ENCODE measurements around the gene FEM1B. TPM values are rescaled to one million over a fixed set of nuclear protein-coding genes. Genes with fewer than 3 reads are reported as not detected.
"Not testable (repeated sequence)": the region's sequence is repeated elsewhere in the genome, so short reads cannot be mapped to it uniquely, and the experiment has no call there.

FEM1B gene
- total RNA-seq, 2 experiments from 2014 or later, result 45.1 to 50.7 TPM

GRCh38 chr15:68234520-68234919, 43.0 kb upstream of the FEM1B start:
- H3K9me3 Mint-ChIP-seq (ENCODE audit: insufficient read depth); H3K4me3 Mint-ChIP-seq; ATAC-seq; H3K36me3 Mint-ChIP-seq (ENCODE audit: low read depth); DNase-seq; CTCF ChIA-PET; H3K27ac Mint-ChIP-seq; H3K27me3 Mint-ChIP-seq (ENCODE audit: low read depth); POLR2A ChIA-PET: not testable (repeated sequence)
- peaks cover 11% of the 10 kb centered on the region for H3K4me1 Mint-ChIP-seq (ENCODE audit: low read depth)

GRCh38 chr15:68235022-68235421, 42.5 kb upstream of the FEM1B start:
- Mint-ChIP-seq H3K27ac (no peak overlapping the region), H3K4me3 (no peak overlapping the region)
- CTCF ChIA-PET, result interaction anchor here (1.7 kb wide), 1 partner anchor 18 kb away, joined by 8 read pairs; no protein-coding TSS in a partner anchor

GRCh38 chr15:68239025-68239424, 38.5 kb upstream of the FEM1B start:
- Mint-ChIP-seq H3K27me3 (ENCODE audit: low read depth) (peaks cover 4% of the 10 kb centered on the region), H3K4me3 (no peak overlapping the region), H3K27ac (no peak overlapping the region), H3K4me1 (ENCODE audit: low read depth) (no peaks in the 10 kb centered on the region), H3K36me3 (ENCODE audit: low read depth) (no peaks in the 10 kb centered on the region), H3K9me3 (ENCODE audit: insufficient read depth) (peaks cover 5% of the 10 kb centered on the region)
- ATAC-seq (no peak), DNase-seq (no peak)
- ChIA-PET CTCF (interaction anchor here (1.7 kb wide), 1 partner anchor 14 kb away, joined by 5 read pairs; no protein-coding TSS in a partner anchor), POLR2A (no interaction called here)

More at GRCh38 chr15:68235022-68235421, 42.5 kb upstream of the FEM1B start:
- H3K9me3 Mint-ChIP-seq (ENCODE audit: insufficient read depth), result no peaks in the 10 kb centered on the region
- peaks cover 2% of the 10 kb centered on the region for H3K27me3 Mint-ChIP-seq (ENCODE audit: low read depth)
- H3K36me3 Mint-ChIP-seq (ENCODE audit: low read depth), result no peaks in the 10 kb centered on the region
- no peak for ATAC-seq
- DNase-seq, result no peak
- POLR2A ChIA-PET, result no interaction called here
- H3K4me1 Mint-ChIP-seq (ENCODE audit: low read depth), result peaks cover 8% of the 10 kb centered on the region

- H3K27ac Mint-ChIP-seq, result no peak overlapping the region
- no peak overlapping the region for H3K4me3 Mint-ChIP-seq
- peaks cover 3% of the 10 kb centered on the region for H3K36me3 Mint-ChIP-seq (ENCODE audit: low read depth)
- CTCF ChIA-PET, result no interaction called here
- H3K9me3 Mint-ChIP-seq (ENCODE audit: insufficient read depth), result peaks cover 14% of the 10 kb centered on the region
- no peaks in the 10 kb centered on the region for H3K4me1 Mint-ChIP-seq (ENCODE audit: low read depth)
- DNase-seq, result no peak
- peaks cover 6% of the 10 kb centered on the region for H3K27me3 Mint-ChIP-seq (ENCODE audit: low read depth)
- POLR2A ChIA-PET, result no interaction called here
- ATAC-seq, result no peak
Measured at GRCh38 chr15:68241088-68241935, 36.2 kb upstream of the FEM1B start.

GRCh38 chr15:68244235-68244634, 33.3 kb upstream of the FEM1B start:
- no peak for ATAC-seq
- H3K36me3 Mint-ChIP-seq (ENCODE audit: low read depth), result peaks cover 3% of the 10 kb centered on the region
- ChIA-PET CTCF (interaction anchor here (0.9 to 1.5 kb wide), 2 partner anchors 9 to 62 kb away, joined by 3 to 7 read pairs; no protein-coding TSS in a partner anchor), POLR2A (interaction anchor here (0.6 kb wide), 2 partner anchors 11 to 16 kb away, joined by 3 to 6 read pairs; no protein-coding TSS in a partner anchor)
- peaks cover 14% of the 10 kb centered on the region for H3K9me3 Mint-ChIP-seq (ENCODE audit: insufficient read depth)
- peaks cover 19% of the 10 kb centered on the region for H3K27me3 Mint-ChIP-seq (ENCODE audit: low read depth)
- H3K4me3 Mint-ChIP-seq, result no peak overlapping the region
- DNase-seq, result no peak
- H3K4me1 Mint-ChIP-seq (ENCODE audit: low read depth), result no peaks in the 10 kb centered on the region
- H3K27ac Mint-ChIP-seq, result no peak overlapping the region

GRCh38 chr15:68249058-68249713, 28.4 kb upstream of the FEM1B start:
- Mint-ChIP-seq H3K27ac (no peak overlapping the region), H3K9me3 (ENCODE audit: insufficient read depth) (peaks cover 8% of the 10 kb centered on the region), H3K36me3 (ENCODE audit: low read depth) (peaks cover 3% of the 10 kb centered on the region), H3K4me1 (ENCODE audit: low read depth) (no peaks in the 10 kb centered on the region), H3K4me3 (no peak overlapping the region), H3K27me3 (ENCODE audit: low read depth) (peaks cover 25% of the 10 kb centered on the region)
- CTCF ChIA-PET, result interaction anchor here (1.8 to 7.6 kb wide), 2 partner anchors 19 to 56 kb away, joined by 5 to 152 read pairs; no protein-coding TSS in a partner anchor
- POLR2A ChIA-PET, result no interaction called here
- ATAC-seq, result no peak
- DNase-seq, result no peak

GRCh38 chr15:68252925-68253534, 24.5 kb upstream of the FEM1B start:
- ChIA-PET POLR2A (interaction anchor here (0.6 to 1.4 kb wide), 4 partner anchors 25 to 276 kb away, joined by 3 to 8 read pairs (median 4); partner anchors contain the start of gene FEM1B), CTCF (interaction anchor here (0.6 to 7.6 kb wide), 47 partner anchors 8 to 672 kb away, joined by 3 to 152 read pairs (median 5); partner anchors contain the start of gene FEM1B)
- H3K4me3 Mint-ChIP-seq, result no peak overlapping the region
- peaks cover 27% of the 10 kb centered on the region for H3K27me3 Mint-ChIP-seq (ENCODE audit: low read depth)
- H3K27ac Mint-ChIP-seq, result no peak overlapping the region
- no peaks in the 10 kb centered on the region for H3K36me3 Mint-ChIP-seq (ENCODE audit: low read depth)
- peak; percentile 63 for ATAC-seq
- H3K9me3 Mint-ChIP-seq (ENCODE audit: insufficient read depth), result no peaks in the 10 kb centered on the region
- peak; percentile 63 for DNase-seq
- H3K4me1 Mint-ChIP-seq (ENCODE audit: low read depth), result peaks cover 7% of the 10 kb centered on the region

GRCh38 chr15:68256675-68257450, 20.7 kb upstream of the FEM1B start:
- H3K27ac Mint-ChIP-seq, result peak overlapping the region; percentile 52
- peaks cover 13% of the 10 kb centered on the region for H3K27me3 Mint-ChIP-seq (ENCODE audit: low read depth)
- ChIA-PET CTCF (interaction anchor here (0.7 to 0.8 kb wide), 2 partner anchors 25 to 50 kb away, joined by 3 to 4 read pairs; no protein-coding TSS in a partner anchor), POLR2A (interaction anchor here (1.2 kb wide), 1 partner anchor 21 kb away, joined by 8 read pairs; the partner anchor contains the start of gene FEM1B)
- H3K4me1 Mint-ChIP-seq (ENCODE audit: low read depth), result peaks cover 12% of the 10 kb centered on the region
- ATAC-seq (peak; percentile 75), DNase-seq (peak; percentile 65)
- no peaks in the 10 kb centered on the region for H3K36me3 Mint-ChIP-seq (ENCODE audit: low read depth)
- no peaks in the 10 kb centered on the region for H3K9me3 Mint-ChIP-seq (ENCODE audit: insufficient read depth)
- peak overlapping the region; percentile 52 for H3K4me3 Mint-ChIP-seq

- ATAC-seq, result no peak
- CTCF ChIA-PET, result interaction anchor here (0.6 to 2.2 kb wide), 3 partner anchors 11 to 47 kb away, joined by 3 to 11 read pairs (median 3); no protein-coding TSS in a partner anchor
- H3K9me3 Mint-ChIP-seq (ENCODE audit: insufficient read depth), result no peaks in the 10 kb centered on the region
- H3K4me3 Mint-ChIP-seq, result no peak overlapping the region
- peaks cover 12% of the 10 kb centered on the region for H3K4me1 Mint-ChIP-seq (ENCODE audit: low read depth)
- H3K27me3 Mint-ChIP-seq (ENCODE audit: low read depth), result peaks cover 25% of the 10 kb centered on the region
- POLR2A ChIA-PET, result interaction anchor here (0.6 to 0.9 kb wide), 2 partner anchors 19 to 22 kb away, joined by 3 to 8 read pairs; partner anchors contain the start of gene FEM1B
- no peak for DNase-seq
- no peak overlapping the region for H3K27ac Mint-ChIP-seq
- H3K36me3 Mint-ChIP-seq (ENCODE audit: low read depth), result no peaks in the 10 kb centered on the region
Measured at GRCh38 chr15:68258692-68259091, 18.9 kb upstream of the FEM1B start.

- CTCF ChIA-PET, result interaction anchor here (1.1 to 2.2 kb wide), 2 partner anchors 13 to 46 kb away, joined by 3 to 11 read pairs; no protein-coding TSS in a partner anchor
- peaks cover 25% of the 10 kb centered on the region for H3K27me3 Mint-ChIP-seq (ENCODE audit: low read depth)
- POLR2A ChIA-PET, result interaction anchor here (1.5 kb wide), 1 partner anchor 17 kb away, joined by 9 read pairs; the partner anchor contains the start of gene FEM1B
Measured at GRCh38 chr15:68259883-68260282, 17.7 kb upstream of the FEM1B start.

More at GRCh38 chr15:68259883-68260282, 17.7 kb upstream of the FEM1B start:
- peaks cover 12% of the 10 kb centered on the region for H3K4me1 Mint-ChIP-seq (ENCODE audit: low read depth)
- H3K27ac Mint-ChIP-seq, result no peak overlapping the region
- H3K4me3 Mint-ChIP-seq, result no peak overlapping the region
- no peaks in the 10 kb centered on the region for H3K36me3 Mint-ChIP-seq (ENCODE audit: low read depth)
- DNase-seq (no peak), ATAC-seq (no peak)
- H3K9me3 Mint-ChIP-seq (ENCODE audit: insufficient read depth), result no peaks in the 10 kb centered on the region
